HPDE6-E6E7 (cell line): ENCODE data around the gene SORCS3.

Experiments
- DNase-seq: peaks from one replicate; pipeline ENCODE4 v3.0.0; 2011; ENCODE audit warnings: missing footprints; ENCODE audit errors: extremely low spot score

SORCS3 gene

DNA sequence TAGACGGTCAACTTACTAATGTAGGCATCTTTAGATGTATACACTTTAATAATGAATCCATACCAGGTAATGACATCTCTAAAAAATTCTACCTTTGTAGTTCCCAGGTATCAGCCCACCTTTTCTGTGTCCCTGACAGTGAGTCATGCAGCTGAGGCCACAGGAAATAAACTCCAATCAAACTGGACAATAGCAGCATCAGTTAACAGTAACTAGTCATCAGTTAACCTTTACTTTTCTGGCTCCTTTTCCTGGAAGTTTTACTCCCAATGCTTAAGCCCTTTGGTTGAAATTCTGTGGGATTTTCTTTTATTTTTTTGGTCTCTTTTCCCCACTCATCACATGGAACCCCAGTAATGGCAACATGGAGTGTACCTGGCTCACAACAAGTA is 617.6 kb downstream of the SORCS3 start:
- DNase-seq, result no peak

DNA sequence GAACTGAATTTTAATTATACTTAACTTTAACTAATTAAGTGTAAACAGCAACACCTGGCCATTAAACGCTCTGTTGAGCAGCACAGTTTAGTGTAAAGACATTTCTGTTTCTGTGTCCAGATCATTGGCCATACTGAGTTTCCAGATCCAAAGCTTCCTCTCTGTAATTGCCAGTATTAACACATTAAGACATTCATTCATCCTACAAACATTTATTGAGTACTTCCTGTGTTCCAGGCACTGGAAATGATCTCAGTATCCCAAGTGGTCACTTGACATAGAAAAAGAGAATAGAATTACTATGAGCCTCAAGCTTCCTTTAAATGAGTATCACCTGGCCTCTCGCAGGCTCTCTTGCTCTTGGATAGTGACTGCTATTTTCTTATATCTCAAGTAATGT is 618.1 kb downstream of the SORCS3 start:
- no peak for DNase-seq

DNA sequence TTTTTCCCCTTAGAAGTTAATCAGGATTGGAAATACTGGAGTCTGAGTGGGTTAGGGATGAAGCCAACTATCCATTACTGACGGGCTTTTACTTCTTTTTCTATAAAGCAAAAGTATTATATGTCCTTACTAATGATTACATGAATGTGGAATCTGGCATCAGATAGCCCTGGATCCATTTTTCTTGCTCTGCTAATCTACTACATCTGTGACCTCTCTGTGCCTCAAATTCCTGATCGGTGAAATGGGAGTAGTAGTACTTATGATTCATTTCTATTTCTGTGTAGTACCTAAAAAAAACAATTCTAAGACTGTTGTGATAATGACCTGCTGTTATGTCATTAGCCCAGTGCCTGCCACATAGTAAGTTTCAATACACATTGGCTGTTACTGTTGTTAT is 621.6 kb downstream of the SORCS3 start:
- no peak for DNase-seq

DNA sequence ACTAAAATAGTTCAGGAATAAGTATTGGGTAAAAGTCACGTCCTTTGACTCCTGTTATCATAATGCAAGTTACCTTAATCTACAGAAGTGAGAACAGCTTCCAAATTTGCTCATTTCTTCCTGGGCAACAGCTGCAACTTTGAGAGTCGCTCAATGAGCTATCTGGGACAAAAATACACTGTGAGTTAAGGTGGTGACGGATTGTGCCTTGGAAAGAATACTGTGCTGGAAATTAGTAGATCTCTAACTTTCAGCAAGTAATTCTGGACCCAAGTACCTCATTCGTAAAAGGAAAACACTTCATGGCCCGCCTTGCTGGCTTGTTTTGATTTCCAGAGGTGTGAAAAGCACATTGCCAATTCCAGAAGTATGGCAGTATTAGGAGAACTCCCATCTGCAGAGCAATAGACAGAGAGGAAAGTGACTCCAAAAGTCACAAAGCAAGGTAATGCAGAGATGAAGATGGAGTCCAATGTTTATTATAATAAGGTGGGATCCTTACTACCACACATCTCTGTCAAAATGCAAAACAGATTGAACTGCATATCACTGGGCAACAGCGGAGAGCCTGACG is 626.0 kb downstream of the SORCS3 start:
- DNase-seq, result no peak

DNA sequence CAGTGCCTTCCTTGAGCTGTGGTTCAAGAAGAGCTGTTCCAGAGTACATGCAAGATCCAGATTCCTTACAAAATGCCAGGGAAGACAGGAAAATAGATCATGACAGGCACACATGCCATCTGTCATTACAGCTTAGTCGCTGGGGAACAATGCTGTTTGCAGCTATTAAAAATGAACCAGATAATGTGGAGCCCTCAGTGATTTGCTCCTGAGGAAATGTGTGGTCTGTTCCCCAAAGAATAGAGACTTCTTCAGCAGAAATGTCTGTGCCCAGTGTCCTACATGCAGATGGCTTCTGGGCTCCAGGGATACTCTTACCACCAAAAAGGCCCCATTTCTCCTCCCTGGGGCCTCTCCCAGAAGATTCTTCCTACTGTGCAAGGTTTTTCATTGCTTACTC is 627.9 kb downstream of the SORCS3 start:
- no peak for DNase-seq

DNA sequence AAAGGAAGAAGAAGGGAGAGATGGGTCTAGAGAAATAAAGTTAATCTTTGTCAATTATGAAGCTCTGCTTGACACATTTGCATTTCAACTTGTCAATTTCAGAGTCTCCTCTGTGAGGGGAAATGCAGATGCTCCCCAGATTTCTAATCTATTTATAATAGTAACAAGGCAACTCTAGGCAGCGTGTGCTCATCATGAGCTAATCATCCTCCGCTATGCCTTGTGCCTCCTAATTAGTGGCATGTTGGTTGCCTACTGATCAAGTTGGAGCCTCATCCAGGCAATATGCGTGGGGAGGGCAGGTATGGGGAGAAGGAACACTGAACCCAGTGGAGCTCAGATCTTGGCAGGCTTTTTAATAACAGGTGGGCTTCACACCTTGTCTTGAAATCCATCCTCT is 628.6 kb downstream of the SORCS3 start:
- no peak for DNase-seq

DNA sequence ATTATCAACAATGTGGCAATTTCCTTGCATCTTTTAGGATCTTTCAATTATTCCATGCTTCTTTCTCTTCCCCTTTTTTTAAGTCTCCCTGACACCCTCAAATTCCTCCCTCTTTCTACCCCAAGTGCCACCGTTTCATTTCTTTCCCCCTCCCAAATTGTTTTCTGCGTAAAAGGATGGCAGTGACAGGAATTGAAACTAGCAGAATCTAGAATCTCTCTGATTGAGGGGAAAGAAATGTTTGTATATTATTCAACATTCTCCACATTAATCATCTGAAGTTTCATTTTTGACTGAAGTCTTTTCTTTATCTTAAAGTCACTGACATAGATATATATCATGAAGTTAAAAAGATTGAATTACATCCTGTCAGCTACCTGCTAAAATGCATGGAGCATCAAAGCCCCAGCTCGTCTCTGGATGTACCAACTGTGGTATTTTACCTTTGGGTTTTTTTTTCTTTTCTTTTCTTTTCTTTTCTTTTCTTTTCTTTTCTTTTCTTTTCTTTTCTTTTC is 633.5 kb downstream of the SORCS3 start:
- no peak for DNase-seq

DNA sequence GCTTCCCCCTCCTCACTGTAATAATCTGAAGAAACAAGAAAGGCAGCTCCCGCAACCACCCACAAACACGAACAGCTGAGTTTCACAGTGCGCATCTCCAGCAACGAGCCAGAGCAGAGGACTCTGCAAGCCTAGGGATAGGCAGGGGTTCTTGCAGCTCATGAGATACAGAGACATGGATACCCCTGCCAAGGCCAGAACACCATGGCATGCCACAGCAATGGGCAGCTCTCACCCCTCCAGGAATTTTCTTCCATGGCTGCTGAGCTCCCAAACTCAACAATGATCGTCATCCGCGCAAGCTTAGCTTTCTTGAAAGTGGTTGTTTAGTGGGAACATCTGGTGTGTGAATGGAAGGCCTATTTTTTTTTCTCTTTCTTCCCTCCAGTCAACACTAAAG is 637.3 kb downstream of the SORCS3 start:
- no peak for DNase-seq

DNA sequence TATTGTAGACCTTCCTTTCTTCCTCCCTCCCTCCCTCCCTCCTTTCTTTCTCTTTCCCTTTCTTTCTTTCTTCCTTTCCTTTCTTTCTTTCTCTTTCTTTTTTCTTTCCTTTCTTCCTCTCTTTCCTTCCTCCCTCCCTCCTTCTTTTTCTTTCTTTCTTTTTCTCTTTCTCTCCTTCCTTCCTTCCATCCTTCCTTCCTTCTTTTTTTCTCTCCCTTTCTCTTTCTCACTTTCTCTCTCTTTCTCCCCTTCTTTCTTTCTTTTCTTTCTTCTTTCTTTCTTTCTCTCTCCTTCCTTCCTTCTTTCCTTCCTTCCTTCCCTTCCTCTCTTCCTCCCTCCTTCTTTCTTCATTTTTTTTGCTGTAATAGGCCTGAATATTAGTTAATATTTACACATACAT is 638.0 kb downstream of the SORCS3 start:
- no peak for DNase-seq

DNA sequence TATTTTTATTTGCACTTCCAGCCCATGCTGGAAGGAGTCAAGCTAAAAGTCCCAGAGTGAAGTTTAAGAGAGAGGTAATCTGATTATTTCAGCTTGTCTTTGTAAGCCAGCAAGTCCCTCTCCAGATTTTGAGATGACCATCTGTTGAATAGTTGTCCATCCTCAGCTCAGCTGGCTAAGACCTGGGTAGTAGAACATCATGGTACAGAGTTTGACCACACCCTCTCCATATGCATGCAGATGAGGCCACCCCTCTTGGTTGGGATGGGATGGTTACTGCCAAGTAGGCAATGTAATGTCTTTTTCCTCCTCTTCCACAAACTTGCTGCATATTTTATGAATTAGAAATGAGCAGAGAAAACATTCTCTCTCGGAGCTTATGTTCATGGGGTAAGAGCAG is 639.8 kb downstream of the SORCS3 start:
- no peak for DNase-seq

DNA sequence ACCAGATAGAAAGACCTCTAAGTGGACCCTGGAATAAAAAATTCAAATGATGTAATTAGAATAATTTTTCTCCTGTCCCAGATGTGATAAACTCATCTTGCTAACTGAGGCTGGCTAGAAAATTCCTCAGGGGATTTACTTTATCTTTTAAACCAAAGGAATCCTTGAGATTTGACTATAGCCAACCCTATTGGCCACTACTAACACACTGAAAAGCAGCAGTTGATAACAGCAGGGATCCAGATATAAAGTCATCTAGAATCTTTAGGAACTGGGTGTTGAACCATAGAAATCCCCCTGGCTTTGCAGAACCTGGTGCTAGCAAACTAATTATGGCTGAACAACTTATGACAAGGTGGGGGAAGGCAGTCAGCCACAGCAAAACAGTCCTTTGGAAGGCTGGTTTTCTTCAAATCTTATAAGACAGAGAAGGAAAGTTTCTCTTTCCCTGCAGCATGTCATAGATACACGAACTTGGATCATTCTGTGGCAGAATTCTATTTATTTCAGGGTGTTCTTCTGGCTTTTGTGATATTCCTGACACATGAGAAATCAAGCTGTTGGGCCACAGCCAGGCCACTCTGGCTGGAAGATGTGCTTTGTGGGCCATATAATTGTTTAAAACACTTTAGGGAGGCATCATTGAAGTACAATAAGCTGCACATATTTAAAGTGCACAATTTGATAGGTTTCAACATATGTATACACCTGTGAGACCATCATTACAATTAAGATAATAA is 643.6 kb downstream of the SORCS3 start:
- DNase-seq, result no peak

DNA sequence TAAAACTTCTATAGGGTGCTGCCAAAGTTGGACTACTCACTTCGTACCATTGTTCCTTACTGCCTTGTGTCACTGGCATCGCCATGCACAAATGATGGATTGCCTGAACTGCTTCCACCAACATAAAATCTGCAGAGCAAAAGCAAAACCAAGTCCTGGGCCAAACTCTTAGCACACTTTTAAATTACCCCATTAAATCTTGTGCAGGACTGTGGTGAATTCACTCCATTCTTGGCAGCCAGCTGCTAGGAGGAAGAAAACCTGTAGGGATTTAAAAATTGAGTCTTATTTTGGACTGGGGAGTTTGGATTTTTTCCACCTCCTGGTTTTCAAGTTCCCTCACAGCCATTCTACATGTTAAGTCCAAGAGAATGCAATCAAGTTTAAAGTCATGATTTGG is 646.9 kb downstream of the SORCS3 start:
- DNase-seq, result no peak

DNA sequence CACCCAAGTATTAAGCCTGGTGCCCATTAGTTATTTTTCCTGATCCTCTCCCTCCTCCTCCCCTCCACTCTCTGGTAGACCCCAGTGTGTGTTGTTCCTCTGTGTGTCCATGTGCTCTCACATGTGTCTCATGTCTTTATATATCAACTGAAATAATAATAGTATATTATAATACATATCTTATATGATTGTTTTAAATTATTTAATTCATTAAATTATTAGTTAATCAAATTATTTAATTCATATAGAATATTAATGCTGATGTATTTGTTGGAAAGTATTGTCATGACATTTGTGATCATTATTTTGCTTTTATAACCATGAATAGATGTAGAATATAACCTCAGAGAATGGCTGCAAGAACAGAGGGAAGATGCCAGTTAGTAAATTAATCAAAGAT is 647.5 kb downstream of the SORCS3 start:
- DNase-seq, result no peak

DNA sequence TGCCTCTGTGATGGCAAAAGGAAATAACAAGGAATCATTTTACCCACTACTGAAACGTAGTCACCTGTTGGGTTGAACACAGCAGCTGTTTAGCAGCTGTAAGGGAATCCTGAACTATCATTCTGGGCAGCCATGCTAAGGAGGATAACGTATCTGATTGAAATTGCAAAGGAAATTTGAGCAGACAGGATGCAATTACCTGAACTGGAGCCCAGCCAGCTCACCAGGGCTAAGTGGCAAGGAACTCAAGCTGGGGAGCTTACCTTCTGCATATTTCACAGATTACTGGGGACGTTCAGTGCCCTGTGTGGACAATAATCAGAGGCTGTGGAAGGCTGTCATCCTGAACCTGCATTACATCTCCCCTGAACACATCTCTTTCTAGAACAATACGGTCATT is 650.5 kb downstream of the SORCS3 start:
- no peak for DNase-seq

DNA sequence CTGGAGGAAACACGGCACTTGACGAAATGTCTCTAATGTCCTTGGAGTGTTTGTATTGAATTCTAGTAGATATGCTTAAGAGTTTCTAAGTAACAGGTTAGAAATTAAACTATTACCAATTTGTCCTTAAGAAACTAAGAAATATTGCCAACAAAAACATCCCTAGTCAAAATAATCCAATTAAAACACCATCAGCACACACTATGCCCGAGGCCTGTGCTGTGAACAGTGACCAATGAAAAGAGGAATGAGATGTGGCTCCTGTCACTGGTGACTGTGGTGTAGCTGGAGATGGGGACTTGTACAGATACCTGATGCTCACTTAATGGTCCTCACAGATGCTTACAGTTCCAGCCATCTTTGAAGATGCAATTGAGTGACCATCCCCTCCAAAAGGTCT is 651.1 kb downstream of the SORCS3 start:
- DNase-seq, result no peak
